ENCODE data around the gene INO80.
"Not testable (repeated sequence)": the region's sequence is repeated elsewhere in the genome, so short reads cannot be mapped to it uniquely, and the experiment has no call there.

INO80 gene

DNA sequence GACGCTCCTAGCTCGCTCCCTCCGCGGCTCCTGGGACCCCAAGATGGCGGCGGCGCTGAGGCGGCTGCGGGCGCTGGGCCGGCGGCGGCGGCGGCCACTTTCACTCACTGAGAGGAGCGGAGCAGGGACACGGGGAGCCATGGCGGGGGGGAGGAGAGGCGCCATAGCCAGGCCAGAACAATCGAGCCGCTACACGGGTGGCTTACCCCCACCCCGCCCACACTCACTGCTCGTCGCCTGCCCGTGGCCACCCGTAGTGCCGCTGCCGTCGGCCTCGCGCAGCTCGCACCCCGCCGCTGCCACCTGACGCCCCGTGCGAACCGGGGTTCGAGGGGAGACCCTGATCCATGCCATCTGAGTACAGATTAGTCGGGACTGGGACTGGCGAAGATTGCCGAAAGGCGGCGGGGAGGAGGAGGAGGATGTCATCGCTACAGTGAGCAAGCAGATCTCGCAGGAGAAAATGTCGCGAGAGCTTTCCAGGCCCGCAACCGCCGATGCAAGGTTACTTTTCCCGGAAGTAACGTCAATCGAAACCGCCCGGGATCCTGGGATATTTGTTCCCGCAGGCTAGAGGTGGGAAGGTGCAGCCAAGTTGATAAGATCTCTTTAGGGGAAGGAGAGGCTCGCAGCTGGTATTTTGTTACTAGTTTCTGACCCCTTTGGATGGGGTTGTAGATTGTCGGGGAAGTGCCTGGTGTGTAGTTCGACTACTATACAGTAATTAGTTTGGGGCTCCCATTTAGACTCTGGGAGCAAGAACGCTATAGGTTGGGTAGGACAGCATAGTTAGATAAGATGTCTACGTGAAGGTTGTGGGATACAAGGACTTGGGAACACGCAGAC is at the start of gene INO80:
Gene INO80 (minus strand): TSS at position 165 of the 846 bp plus-strand sequence. CDS start 19,970 bp downstream, outside the sequence.
- peak; percentile 92 for DNase-seq

- no peak for DNase-seq
Observed at GRCh38 chr15:41161736-41162135, 45.7 kb upstream of the INO80 start.

DNA sequence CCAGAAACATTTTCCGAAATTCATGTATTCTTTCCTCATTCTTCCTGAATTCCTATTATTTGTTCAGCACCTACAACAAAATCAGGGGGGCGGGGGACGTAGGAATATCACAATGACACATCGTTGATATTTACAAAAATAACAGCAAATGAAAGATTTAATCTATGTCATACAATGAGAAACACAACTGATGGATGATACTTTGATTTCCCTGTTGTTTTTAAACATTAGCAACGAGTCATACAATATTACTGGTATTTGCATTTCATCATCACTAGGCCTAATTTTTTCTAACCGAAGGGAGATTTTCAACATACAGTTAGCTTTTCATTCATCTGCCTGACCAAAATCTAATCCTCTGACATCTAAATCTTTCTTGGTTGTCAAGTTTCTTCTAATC is 45.3 kb upstream of the INO80 start:
- DNase-seq, result no peak

DNA sequence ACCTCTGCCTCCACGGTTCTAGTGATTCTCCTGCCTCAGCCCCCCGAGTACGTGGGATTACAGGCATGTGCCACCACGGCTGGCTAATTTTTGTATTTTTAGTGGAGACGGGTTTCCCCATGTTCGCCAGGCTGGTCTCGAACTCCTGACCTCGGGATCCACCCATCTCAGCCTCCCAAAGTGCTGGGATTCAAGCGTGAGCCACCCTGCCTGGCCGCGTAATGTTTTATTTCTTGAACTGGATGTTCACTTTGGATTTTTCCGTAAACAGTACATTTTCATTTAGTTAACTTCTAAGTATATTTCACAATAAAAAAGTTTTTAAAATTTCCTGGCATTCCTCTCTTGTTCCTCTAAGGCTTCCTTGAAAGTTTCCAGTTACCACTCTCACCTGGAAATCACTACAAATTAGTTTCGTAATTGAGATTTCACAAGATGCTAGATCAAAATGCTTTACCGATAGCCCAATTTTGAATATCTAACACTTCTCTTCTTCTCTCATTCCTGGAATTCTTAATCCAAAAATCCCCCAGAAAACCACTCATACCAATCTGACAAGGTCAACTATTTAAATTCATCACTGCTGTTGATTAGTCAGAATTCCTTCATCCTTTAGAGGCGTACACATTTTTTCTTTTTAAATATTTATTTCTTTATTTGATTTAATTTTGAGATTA is 44.7 kb upstream of the INO80 start:
- no peak for DNase-seq

DNA sequence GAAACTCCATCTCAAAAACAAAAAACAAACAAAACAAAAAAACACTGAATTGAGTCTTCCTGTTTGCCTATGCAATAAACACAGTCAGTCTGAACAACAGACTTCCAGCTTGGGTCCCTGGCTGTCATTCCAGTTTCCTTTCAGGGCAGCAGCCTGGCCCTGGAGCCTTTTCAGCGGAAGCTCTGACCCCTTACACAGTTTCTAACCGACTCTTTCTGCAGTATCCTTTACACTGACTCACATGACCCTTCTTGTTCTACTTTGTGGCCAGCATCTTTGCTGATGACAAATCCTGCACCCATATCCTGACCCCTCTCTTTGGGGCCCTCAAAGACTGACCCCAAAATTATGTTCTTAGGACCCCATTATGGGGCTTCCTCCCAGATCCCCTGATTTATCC is 38.3 kb upstream of the INO80 start:
- no peak for DNase-seq

DNA sequence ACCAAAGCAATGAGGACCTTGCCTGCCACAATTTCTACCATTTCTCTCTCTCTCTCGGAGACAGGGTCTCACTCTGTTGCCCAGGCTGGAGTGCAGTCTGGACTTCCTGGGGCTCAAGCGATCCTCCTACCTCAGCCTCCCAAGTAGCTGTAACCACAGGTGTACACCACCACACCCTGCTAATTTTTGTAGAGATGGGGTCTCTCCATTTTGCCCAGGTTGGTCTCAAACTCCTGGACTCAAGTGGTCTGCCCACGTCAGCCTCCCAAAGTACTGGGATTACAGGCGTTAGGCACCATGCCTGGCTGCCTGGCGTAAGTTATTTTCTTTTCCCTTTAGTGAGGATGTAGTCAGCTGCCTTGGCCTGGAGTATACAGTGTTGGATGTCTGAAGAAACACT is 37.7 kb upstream of the INO80 start:
- DNase-seq, result no peak

DNA sequence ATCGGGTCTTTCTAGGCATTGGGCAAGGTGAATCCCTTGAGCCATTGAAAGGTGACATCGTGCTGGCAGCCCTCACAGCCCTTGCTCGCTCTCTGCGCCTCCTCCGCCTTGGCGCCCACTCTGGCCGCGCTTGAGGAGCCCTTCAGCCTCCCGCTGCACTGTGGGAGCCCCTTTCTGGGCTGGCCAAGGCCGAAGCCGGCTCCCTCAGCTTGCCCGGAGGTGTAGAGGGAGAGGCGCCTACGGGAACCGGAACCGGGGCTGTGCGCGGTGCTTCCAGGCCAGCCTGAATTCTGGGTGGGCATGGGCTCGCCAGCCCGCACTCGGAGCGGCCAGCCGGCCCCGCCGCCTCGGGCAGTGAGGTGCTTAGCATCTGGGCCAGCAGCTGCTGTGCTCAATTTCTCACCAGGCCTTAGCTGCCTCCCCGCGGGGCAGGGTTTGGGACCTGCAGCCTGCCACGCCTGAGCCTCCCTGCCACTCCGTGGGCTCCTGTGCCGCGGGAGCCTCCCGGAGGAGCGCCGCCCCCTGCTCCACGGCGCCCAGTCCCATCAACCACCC is 35.4 kb upstream of the INO80 start:
- no peak for DNase-seq

DNA sequence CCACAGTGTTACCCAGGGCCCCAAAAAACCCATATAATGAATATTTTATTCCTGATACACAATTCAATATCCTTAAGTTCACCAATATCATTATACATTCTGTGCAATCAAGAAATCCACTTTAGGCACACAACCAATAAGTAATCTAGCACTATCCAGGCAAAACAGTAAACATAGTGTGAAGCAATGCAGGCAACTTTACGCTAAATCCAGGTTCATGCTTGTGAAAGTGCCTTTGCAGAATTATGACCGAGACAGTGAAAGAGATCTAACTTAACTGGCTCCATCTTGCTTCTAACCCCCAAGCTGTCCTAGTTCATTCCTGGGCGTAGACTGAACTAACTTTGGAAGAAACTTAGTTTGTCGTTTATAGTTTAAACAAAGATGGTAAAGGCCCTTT is 34.2 kb upstream of the INO80 start:
- DNase-seq, result no peak

DNA sequence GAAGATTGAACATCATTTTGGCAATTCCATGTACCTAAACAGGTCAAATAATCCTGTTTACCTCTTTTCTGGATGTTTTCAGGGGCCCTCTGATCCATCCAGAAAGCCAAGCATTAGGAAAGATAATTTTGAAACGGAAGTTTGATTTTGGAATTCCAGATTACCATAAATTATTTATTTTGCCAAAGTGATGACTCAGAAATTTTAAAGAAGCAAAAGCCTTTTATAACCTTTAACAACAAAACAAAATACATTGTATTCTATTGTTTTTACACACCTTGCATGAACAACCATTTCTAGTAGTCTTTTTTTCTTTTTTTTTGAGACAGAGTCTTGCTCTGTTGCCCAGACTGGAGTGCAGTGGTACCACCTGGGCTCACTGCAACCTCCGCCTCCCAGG is 32.0 kb upstream of the INO80 start:
- no peak for DNase-seq

DNA sequence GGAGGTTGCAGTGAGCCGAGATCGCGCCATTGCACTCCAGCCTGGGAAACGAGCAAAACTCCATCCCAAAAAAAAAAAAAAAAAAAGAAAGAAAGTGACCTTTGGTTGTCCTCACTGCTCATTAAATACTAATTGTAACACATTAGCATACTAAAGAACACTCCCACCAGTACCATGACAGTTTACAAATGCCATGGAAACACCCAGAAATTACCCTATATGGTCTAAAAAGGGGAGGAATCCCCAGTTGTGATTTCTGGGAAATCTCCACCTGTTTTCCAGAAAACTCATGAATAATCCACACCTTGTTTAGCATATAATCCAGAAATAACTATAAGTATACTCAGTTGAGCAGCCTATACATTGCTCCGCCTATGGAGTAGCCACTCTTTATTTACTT is 23.5 kb upstream of the INO80 start:
- DNase-seq, result no peak

DNA sequence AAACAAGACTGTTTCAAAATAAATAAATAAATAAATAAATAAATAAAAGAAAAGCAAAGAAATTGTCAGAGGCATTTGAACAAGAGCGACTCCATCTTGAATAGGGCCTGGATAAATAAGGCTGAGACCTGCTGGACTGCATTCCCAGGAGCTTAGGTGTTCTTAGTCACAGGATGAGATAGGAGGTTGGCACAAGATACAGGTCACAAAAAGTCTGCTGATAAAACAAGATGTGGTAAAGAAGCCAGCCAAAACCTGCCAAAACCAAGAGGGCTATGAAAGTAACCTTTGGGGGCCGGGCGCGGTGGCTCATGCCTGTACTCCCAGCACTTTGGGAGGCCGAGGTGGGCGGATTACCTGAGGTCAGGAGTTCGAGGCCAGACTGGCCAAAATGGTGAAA is 23.0 kb upstream of the INO80 start:
- DNase-seq, result not testable (repeated sequence)

GRCh38 chr15:41135580-41135979 is 19.5 kb upstream of the INO80 start:
- not testable (repeated sequence) for DNase-seq

GRCh38 chr15:41133454-41133853 is 17.4 kb upstream of the INO80 start:
- no peak for DNase-seq

GRCh38 chr15:41132094-41132493 is 16.0 kb upstream of the INO80 start:
- peak in 1 of 2 donors; percentile 13 for DNase-seq

GRCh38 chr15:41128174-41128902 is 12.3 kb upstream of the INO80 start:
- DNase-seq, result no peak

GRCh38 chr15:41125931-41126642 is 10.0 kb upstream of the INO80 start:
- DNase-seq, result no peak

- no peak for DNase-seq
Observed at GRCh38 chr15:41125063-41125669, 9.1 kb upstream of the INO80 start.

DNA sequence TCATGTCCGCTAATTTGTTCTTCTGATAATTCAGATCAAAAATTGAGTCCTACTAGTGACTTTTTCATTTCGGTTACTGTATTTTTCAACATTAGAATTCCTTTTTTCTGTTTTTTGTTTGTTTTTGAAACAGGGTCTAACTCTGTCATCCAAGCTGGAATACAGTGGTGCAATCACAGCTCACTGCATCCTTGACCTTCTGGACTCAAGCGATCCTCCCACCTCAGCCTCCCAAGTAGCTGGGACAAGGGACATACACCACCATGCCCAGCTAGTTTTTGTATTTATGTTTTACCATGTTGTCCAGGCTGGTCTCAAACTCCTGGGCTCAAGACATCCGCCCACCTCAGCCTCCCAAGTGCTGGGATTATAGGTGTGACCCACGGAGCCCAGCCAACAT is 8.0 kb upstream of the INO80 start:
- no peak for DNase-seq

- DNase-seq, result no peak
Observed at GRCh38 chr15:41122849-41123248, 6.8 kb upstream of the INO80 start.

DNA sequence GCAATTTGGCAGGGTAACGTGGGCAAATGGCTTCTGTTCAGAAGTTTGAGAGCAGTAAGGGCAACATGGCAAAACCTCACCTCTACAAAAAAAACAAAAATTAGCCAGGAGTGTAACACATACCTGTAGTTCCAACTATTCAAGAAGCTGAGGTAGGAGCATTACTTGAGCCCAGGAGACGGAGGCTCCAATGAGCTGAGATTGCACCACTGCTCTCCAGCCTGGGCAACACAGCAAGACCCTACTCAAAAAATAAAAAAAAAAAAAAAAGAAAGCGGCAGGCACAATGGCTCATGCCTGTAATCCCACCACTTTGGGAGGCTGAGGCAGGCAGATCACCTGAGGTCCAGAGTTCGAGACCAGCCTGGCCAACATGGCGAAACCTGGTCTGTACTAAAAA is 5.9 kb upstream of the INO80 start:
- no peak for DNase-seq

DNA sequence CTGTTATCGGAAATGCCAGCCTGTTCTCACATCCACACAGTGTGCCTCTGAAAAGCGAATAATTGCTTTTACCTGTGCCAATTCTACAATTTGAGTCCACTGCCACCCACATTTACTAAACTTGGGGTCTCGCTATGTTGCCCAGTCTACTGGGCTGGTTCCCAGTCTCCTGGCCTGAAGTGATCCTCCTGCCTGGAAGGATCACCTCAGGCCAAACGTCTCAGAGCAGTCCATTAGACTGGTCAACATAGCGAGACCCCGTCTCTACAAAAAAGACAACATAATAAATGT is 827 bp upstream of the INO80 start:
- peak in 1 of 2 donors; percentile 2 for DNase-seq

GRCh38 chr15:41115652-41116115 is 396 bp downstream of the INO80 start:
- DNase-seq, result peak; percentile 54 to 62

Data from stimulated activated CD4-positive, alpha-beta T cell treated with anti-CD3 and anti-CD28 coated beads, Interleukin-2, amount 100 ng/mL, for 48 hours (primary cell).